TTC549 (cell line): ENCODE data around the gene RDH12.

ENCODE experiments used
- FAIRE-seq: peaks from 2 replicates; lab custom pipeline; 2012; peaks lifted over from hg19 to GRCh38; lab: Jason Lieb, UNC

RDH12 gene

DNA sequence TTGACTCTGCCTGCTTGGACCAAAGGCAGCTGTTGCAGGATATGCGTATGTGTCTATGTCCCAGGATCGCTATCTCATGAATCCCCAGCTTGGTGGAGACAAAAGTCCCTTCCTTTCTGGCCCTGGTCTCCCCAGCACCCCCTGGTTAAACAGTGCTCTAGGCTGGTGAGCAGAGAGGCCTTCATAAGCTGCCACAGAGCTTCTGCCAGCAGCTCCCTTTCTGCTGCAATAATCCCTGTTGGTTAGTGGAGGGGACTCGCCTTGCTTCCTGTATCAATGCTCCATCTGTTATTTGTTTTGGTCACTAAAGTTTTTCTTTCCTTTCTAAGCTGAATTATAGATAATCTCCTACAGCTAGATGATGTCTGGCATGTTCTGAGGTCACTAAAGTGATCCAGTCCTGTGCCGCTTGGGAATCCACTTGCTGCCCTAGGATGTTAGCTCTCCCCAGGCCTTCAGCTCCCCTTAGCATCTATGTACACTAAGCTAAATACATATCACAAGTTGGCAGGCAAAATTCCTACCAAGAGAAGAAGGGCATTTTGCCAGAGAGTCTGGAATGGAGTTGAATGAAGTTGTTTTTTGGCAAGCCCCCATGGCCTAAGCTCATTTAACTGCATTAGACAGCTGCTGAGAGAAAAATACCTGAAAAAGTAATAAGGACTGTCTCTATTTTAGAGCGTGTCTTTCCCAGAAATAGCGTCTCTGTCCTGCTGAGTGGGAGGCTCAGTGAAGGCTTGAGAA is 47.8 kb downstream of the RDH12 start:
- FAIRE-seq, result no peak

DNA sequence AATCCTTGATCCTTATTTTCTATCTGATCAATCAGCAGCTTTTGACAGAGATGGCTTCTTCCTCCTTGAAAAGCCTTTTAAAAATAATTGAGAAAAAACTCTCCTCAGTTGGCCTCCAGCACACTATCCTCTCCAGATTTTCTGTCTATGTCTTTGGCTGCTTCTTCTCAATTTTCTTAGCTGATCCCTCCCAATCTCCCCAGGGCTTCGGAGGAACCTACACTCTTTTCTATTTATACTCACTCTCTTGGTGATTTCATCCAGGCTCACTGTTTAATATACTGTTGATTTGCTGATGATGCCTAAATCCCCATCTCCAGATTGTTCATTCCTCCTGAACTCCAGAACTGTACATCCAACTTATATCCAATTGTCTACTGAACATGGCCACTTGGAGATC is 54.8 kb downstream of the RDH12 start:
- no peak for FAIRE-seq

- no peak for FAIRE-seq
Observed at GRCh38 chr14:67757175-67757574, 55.5 kb downstream of the RDH12 start.

DNA sequence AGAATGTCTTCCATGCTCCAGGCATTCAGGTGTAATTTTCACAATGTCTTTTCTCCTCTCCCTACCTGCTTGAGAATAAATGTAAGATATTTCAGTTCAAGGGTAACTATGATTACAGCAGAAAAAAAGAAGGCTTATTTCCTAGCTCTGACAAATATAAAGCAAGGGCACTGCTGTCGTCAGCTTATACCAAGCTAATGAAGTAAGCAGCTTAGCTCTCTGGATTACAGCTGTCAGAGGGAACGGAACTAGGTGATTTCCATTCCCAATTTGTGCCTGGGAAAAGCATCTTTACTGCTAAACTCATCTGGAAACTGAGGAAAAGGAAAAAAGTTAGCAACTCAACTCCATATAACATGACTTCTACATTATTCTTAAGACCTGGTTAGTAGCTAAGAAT is 58.2 kb downstream of the RDH12 start:
- FAIRE-seq, result no peak

GRCh38 chr14:67762051-67762450 is 60.4 kb downstream of the RDH12 start:
- FAIRE-seq, result no peak

DNA sequence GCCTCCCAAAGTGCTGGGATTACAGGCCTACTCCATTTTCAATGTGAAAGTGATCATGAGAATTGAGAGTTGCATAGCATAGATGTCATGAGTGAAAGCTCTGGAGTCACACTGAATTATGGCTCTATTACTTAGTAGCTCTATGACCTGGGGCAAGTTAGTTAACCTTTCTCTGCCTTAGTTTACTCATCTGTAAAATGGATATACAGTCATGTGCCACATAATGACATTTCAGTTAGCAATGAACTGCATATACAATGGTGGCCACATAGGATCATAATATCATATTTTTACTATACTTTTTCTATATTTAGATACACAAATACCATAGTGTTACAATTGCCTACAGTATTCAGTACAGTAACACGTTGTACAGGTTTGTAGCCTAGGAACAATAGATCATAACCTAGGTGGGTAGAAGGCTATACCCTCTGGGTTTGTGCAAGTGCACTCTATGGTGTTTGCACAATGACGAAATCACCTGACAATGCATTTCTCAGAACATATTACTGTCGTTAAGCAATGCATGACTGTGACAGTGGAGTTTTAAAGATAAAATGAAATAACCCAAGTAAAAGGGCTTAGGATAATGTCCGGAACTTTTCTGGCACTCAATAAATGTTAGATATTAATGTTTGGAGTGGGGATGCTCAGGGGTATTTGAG is 61.6 kb downstream of the RDH12 start:
- no peak for FAIRE-seq

- no peak for FAIRE-seq
Observed at GRCh38 chr14:67764496-67764895, 62.8 kb downstream of the RDH12 start.

DNA sequence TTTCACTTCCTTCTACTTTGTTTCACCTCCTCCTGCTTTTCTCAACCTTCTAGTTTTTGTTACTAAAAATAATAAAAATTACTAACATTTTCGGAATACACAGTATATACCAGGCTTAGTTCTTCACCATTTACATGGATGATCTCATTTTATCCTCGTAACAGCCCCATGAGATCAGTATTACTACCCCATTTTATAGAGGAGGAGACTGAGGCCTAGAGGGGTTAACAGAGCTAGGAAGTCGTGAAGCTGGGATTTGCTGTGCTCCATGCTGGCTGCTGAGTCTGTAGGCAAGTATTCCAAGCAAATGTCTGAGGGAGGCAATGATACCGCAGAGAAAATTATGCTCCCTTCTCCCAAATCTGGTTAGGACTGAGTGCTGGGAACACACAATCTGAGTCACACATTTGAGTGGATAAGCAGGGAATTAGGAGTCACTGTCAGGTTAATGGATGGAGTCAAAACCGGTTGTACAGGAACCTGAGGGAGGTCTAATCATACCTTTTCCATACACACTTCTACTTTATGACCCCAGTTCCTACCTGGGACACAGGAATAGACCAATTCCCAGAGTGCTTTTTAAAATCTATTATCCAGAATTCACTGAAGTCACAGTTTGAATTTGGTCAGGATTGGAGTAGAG is 63.6 kb downstream of the RDH12 start:
- no peak for FAIRE-seq

DNA sequence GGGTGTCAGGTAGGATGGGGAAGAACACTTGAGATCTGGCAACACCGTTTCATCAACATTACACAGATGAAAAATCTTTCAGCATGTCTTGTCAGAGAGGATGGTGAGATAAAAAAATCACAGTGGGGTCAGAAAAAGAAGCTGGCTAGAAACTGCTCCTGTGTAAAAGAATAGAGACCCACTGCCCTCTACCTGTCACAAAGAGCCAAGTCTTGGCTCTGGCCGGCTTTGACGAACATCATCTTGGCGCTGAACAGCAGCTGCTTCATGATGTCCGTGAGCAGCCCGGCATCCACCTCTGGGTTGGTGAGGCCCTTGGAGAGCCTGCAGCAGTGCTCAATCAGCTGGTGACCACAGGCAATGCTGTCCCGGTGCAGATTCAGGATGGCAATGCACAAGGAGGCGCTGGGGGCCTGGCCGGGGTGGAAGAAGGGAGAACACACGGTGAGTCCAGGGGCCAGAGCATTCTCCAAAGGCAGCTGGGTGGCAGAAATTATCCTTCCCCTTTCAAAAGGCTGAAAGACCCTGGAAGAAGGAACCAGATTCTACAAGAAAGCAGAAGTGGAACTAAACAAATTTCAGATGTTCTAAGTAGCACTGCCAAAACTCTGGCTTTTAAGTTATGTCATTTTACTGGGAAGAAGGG is 64.5 kb downstream of the RDH12 start:
- no peak for FAIRE-seq

GRCh38 chr14:67768219-67768618 is 66.5 kb downstream of the RDH12 start:
- FAIRE-seq, result no peak

DNA sequence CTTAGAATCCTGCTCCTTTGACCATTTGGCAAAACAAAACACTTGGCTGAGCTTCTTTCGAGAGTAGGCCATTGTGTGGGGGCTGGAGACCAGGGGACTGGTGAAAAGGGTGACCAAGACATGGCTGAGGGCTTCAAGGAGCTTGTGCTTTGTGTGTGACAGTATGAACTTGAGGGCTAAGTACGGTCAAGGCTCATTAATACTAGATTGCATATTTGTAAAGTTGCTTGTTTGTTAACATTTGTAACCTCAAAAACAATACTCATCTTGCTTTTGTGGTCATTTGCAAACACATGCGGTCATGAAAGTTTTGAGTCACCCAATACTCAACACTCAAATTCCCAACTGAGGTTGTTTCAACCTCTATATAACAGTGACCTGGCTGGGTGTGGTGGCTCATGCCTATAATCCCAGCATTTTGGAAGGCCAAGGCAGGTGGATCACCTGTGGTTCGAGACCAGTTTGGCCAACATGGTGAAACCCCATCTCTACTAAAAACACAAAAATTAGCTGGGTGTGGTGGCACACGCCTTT is 72.2 kb downstream of the RDH12 start:
- no peak for FAIRE-seq

- no peak for FAIRE-seq
Observed at GRCh38 chr14:67776653-67777322, 75.1 kb downstream of the RDH12 start.

DNA sequence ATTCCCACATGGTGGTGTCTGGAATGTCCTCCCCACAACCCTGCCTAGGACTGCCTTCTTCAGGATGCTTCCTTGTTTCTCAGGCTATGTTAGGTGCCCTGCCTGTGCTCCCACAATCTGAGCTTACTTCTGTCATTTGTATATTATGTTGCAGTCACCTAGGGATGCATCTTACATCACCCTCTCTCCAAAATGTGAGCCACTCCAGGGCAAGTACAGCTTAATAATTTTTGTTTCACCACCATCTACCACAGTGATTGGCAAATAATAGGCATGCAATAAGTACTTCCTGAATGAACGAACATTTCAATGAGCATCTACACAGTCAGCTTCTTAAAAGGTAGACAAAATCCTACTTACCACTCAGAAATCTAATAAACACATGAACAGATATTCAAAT is 77.1 kb downstream of the RDH12 start:
- no peak for FAIRE-seq

DNA sequence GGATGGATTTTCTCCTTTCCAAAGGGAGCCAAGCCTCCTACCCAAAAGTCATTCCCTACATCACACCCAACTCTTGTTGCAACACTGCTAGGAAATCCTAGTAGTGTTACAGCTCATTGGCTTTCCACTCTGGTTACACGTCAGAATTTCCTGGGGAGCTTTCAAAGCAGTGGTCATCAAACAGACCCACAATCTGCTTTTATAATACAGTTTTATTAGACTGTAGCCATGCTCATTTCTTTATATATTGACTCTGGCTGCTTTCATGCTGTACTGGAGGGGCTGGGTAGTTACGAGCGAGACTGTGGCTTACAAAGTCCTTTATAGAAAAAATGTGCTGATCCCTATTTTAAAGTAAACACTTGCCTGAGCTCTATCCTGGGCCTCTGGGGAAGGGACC is 80.4 kb downstream of the RDH12 start:
- no peak for FAIRE-seq
